ENCODE measurements around the gene ZNF654.

ZNF654 gene

GRCh38 chr3:88132894-88133293 is 73.8 kb downstream of the ZNF654 start:
- no peaks in the 10 kb centered on the region for H3K9me3 ChIP-seq (ENCODE audit: severe bottlenecking)
- TF ChIP-seq CTCF (IDR thresholded peaks at IDR 0.05; ENCODE audit: low read depth, low read length): no peak
- H3K4me3 ChIP-seq (ENCODE audit: low read depth, low read length): no peak overlapping the region
- peaks cover 34% of the 10 kb centered on the region for H3K36me3 ChIP-seq
- DNase-seq: no peak
- no peaks in the 10 kb centered on the region for H3K27me3 ChIP-seq (ENCODE audit: insufficient read depth, low read depth, severe bottlenecking)
- H3K27ac ChIP-seq: no peak overlapping the region

GRCh38 chr3:88133711-88134263 is 74.7 kb downstream of the ZNF654 start:
- H3K27ac ChIP-seq: no peak overlapping the region
- H3K4me3 ChIP-seq (ENCODE audit: low read depth, low read length): no peak overlapping the region
- peaks cover 40% of the 10 kb centered on the region for H3K36me3 ChIP-seq
- no peaks in the 10 kb centered on the region for H3K27me3 ChIP-seq (ENCODE audit: insufficient read depth, low read depth, severe bottlenecking)
- TF ChIP-seq CTCF (IDR thresholded peaks at IDR 0.05; ENCODE audit: low read depth, low read length): no peak
- no peak for DNase-seq
- H3K9me3 ChIP-seq (ENCODE audit: severe bottlenecking): no peaks in the 10 kb centered on the region

GRCh38 chr3:88137836-88138235 is 78.8 kb downstream of the ZNF654 start:
- Histone ChIP-seq H3K27ac (no peak overlapping the region), H3K4me3 (ENCODE audit: low read depth, low read length) (no peak overlapping the region), H3K27me3 (ENCODE audit: insufficient read depth, low read depth, severe bottlenecking) (no peaks in the 10 kb centered on the region), H3K36me3 (peaks cover 57% of the 10 kb centered on the region), H3K9me3 (ENCODE audit: severe bottlenecking) (no peaks in the 10 kb centered on the region)
- DNase-seq: no peak
- TF ChIP-seq CTCF (IDR thresholded peaks at IDR 0.05; ENCODE audit: low read depth, low read length): no peak

GRCh38 chr3:88141458-88142083 is 82.5 kb downstream of the ZNF654 start:
- no peaks in the 10 kb centered on the region for H3K9me3 ChIP-seq (ENCODE audit: severe bottlenecking)
- no peak overlapping the region for H3K4me3 ChIP-seq (ENCODE audit: low read depth, low read length)
- no peak overlapping the region for H3K27ac ChIP-seq
- no peak for DNase-seq
- TF ChIP-seq CTCF (IDR thresholded peaks at IDR 0.05; ENCODE audit: low read depth, low read length): no peak
- peaks cover 38% of the 10 kb centered on the region for H3K36me3 ChIP-seq
- H3K27me3 ChIP-seq (ENCODE audit: insufficient read depth, low read depth, severe bottlenecking): no peaks in the 10 kb centered on the region

GRCh38 chr3:88142094-88142624 is 83.1 kb downstream of the ZNF654 start:
- no peak for TF ChIP-seq CTCF (IDR thresholded peaks at IDR 0.05; ENCODE audit: low read depth, low read length)
- no peaks in the 10 kb centered on the region for H3K27me3 ChIP-seq (ENCODE audit: insufficient read depth, low read depth, severe bottlenecking)
- DNase-seq: no peak

More at GRCh38 chr3:88142094-88142624, 83.1 kb downstream of the ZNF654 start:
- Histone ChIP-seq H3K4me3 (ENCODE audit: low read depth, low read length) (no peak overlapping the region), H3K27ac (no peak overlapping the region), H3K9me3 (ENCODE audit: severe bottlenecking) (no peaks in the 10 kb centered on the region), H3K36me3 (peaks cover 35% of the 10 kb centered on the region)
